ENCODE results near the gene UBASH3B. TPM values are rescaled to one million over a fixed set of nuclear protein-coding genes. Genes with fewer than 3 reads are reported as not detected.

Gene UBASH3B
- total and polyA plus RNA-seq, 9 donors = 0.31 to 5.9 (median 1.8) TPM

DNA sequence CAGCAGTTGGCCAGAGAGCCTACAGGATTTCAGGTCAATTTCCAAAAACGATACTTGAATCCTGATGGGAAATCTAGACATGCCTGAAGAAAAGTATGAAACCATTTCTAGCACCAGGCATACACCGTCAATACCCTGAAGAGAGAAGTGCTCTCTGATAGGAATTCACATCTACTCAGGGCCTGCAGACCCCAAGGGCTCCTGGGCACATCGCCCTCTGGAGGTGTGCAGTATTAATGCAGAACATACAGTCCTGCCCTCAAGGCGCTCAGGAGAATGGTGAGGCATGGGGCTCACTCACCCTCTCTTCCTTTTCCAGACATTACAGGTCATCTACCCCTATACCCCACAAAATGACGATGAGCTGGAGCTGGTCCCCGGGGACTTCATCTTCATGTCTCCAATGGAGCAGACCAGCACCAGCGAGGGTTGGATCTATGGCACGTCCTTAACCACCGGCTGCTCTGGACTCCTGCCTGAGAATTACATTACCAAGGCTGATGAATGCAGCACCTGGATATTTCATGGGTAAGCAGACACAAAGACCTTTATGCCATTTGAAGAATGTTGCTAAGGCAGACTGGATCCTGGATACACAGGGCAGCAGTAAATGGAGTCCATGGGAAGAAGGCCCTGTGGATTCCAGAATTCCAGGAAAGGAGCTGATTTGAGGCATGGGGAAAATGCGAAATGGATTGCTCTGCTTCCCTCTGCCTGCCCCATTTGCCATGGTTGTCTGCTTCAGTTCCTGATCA, 133.4 kb downstream of the UBASH3B start:
- TF ChIP-seq, protein P1, sequence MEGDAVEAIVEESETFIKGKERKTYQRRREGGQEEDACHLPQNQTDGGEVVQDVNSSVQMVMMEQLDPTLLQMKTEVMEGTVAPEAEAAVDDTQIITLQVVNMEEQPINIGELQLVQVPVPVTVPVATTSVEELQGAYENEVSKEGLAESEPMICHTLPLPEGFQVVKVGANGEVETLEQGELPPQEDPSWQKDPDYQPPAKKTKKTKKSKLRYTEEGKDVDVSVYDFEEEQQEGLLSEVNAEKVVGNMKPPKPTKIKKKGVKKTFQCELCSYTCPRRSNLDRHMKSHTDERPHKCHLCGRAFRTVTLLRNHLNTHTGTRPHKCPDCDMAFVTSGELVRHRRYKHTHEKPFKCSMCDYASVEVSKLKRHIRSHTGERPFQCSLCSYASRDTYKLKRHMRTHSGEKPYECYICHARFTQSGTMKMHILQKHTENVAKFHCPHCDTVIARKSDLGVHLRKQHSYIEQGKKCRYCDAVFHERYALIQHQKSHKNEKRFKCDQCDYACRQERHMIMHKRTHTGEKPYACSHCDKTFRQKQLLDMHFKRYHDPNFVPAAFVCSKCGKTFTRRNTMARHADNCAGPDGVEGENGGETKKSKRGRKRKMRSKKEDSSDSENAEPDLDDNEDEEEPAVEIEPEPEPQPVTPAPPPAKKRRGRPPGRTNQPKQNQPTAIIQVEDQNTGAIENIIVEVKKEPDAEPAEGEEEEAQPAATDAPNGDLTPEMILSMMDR (IDR thresholded peaks at IDR 0.05) = no peak
- TF ChIP-seq EP300 (IDR thresholded peaks at IDR 0.05) = no peak
- TF ChIP-seq POLR2A (IDR thresholded peaks at IDR 0.05) = no peak
- intact Hi-C loops (cut with DNase I) = no loop called here
- 94 to 96% (median 95%) methylated on average over 10 of the region's 10 CpGs for WGBS, 3 donors

DNA sequence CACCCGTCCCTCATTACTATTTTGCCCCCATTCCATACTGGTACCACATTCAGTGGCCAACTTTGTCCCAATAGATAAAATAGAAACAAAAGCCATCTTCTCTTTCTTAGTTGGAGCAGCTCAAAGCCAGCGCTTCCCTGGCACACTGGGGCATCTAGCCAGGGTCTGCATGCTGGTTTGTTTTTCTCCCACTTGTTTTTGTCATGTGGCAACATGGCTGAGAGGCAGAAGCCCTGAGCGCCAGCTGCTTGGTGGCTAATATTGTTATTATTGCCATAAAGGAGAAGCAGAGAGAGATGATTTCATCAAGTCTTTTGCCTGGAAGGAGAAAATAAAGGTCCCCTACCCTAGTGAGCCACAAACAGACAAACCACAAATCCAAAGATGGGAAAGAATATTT, 134.4 kb downstream of the UBASH3B start:
- intact Hi-C loops (cut with DNase I) = no loop called here
- Histone ChIP-seq H3K27me3 (no peaks in the 10 kb centered on the region), H3K4me3 (no peak overlapping the region), H3K36me3 (no peaks in the 10 kb centered on the region), H3K4me1 (ENCODE audit: insufficient read depth) (no peaks in the 10 kb centered on the region), H3K9me3 (no peaks in the 10 kb centered on the region), H3K27ac (no peak overlapping the region)
- 75 to 85% (median 77%) methylated on average over 3 of the region's 3 CpGs for WGBS, 3 donors
- TF ChIP-seq, protein P1 (IDR thresholded peaks at IDR 0.05) = no peak
- TF ChIP-seq POLR2A (IDR thresholded peaks at IDR 0.05) (no peak), EP300 (IDR thresholded peaks at IDR 0.05) (no peak)
- DNase-seq = no peak

More for the DNA sequence above, 133.4 kb downstream of the UBASH3B start:
- Histone ChIP-seq H3K9me3 (no peaks in the 10 kb centered on the region), H3K27ac (no peak overlapping the region), H3K36me3 (no peaks in the 10 kb centered on the region), H3K4me1 (ENCODE audit: insufficient read depth) (peaks cover 7% of the 10 kb centered on the region), H3K27me3 (no peaks in the 10 kb centered on the region), H3K4me3 (no peak overlapping the region)
- DNase-seq = no peak

- 97 to 99% (median 98%) methylated on average over 2 of the region's 2 CpGs for WGBS, 3 donors
- H3K36me3 ChIP-seq = no peaks in the 10 kb centered on the region
- H3K9me3 ChIP-seq = no peaks in the 10 kb centered on the region
- H3K4me1 ChIP-seq (ENCODE audit: insufficient read depth) = no peaks in the 10 kb centered on the region
- H3K27ac ChIP-seq = no peak overlapping the region
- no peak overlapping the region for H3K4me3 ChIP-seq
- H3K27me3 ChIP-seq = no peaks in the 10 kb centered on the region
- intact Hi-C loops (cut with DNase I) = no loop called here
- no peak for DNase-seq
- TF ChIP-seq POLR2A (IDR thresholded peaks at IDR 0.05) (no peak), EP300 (IDR thresholded peaks at IDR 0.05) (no peak)
- TF ChIP-seq, protein P1 (IDR thresholded peaks at IDR 0.05) = no peak
These were observed 135.9 kb downstream of the UBASH3B start for GRCh38 chr11:122791411-122791810.

GRCh38 chr11:122791836-122792235, 136.3 kb downstream of the UBASH3B start:
- H3K27ac ChIP-seq = no peak overlapping the region
- TF ChIP-seq EP300 (IDR thresholded peaks at IDR 0.05) = no peak
- TF ChIP-seq, protein P1 (IDR thresholded peaks at IDR 0.05) = no peak
- TF ChIP-seq POLR2A (IDR thresholded peaks at IDR 0.05) = no peak
- no peaks in the 10 kb centered on the region for H3K36me3 ChIP-seq
- H3K27me3 ChIP-seq = no peaks in the 10 kb centered on the region
- no peaks in the 10 kb centered on the region for H3K4me1 ChIP-seq (ENCODE audit: insufficient read depth)
- 54 to 75% (median 69%) methylated on average over 8 of the region's 8 CpGs for WGBS, 3 donors
- no peaks in the 10 kb centered on the region for H3K9me3 ChIP-seq
- DNase-seq = no peak
- intact Hi-C loops (cut with DNase I) = no loop called here
- H3K4me3 ChIP-seq = no peak overlapping the region
